CD4-positive, alpha-beta T cell (primary cell): ENCODE data around the gene STAMBP. TPM values are rescaled to one million over a fixed set of nuclear protein-coding genes. Genes with fewer than 3 reads are reported as not detected.
A peak's percentile ranks its signal among the peaks of the same experiment; 100 is the strongest.

Experiments used
- ATAC-seq: fragments of 200-7000 bp; cut with Tn5 transposase; one replicate; pipeline ENCODE4 v1.10.0; 2022; ENCODE audit warnings: mild to moderate bottlenecking; ENCODE audit not compliant: poor library complexity
- CTCF ChIA-PET: fragments of 350-600 bp; sonication (Branson Sonifier 250); formaldehyde crosslinking; loops from one replicate; lab custom pipeline; 2021; ENCODE audit warnings: antibody characterized with exemption, inconsistent platforms; lab: Charles Lee
- POLR2A ChIA-PET: fragments of 350-600 bp; sonication (Branson Sonifier 250); formaldehyde crosslinking; loops from one replicate; lab custom pipeline; 2021; ENCODE audit warnings: antibody characterized with exemption, inconsistent platforms; lab: Charles Lee
- DNase-seq, 14 experiments: peaks; one replicate each; pipeline ENCODE4 v3.0.0-alpha.2; 2013 to 2020; ENCODE audit warnings: mixed read lengths in 2 of 14
- H3K27ac ChIP-seq, 2 donors: one replicate each; pipeline versions ENCODE4 v1.5.1 to v1.7.0; 2013; ENCODE audit warnings: low read length in 2 of 2, low read depth in 1 of 2, mild to moderate bottlenecking in 1 of 2
- H3K27me3 ChIP-seq, 2 experiments: 1 replicate in 1 of 2; 2 replicates in 1 of 2; pipeline versions ENCODE4 v1.6.1 to v1.7.0; 2013; ENCODE audit warnings: low read length in 2 of 2, control low read depth in 1 of 2, mild to moderate bottlenecking in 1 of 2, moderate library complexity in 1 of 2; ENCODE audit not compliant: insufficient read depth in 2 of 2, control insufficient read depth in 1 of 2
- H3K36me3 ChIP-seq: one replicate; pipeline ENCODE4 v1.6.1; 2013; ENCODE audit warnings: low read length, control low read depth; ENCODE audit not compliant: insufficient read depth
- H3K4me1 ChIP-seq: one replicate; pipeline ENCODE4 v1.6.1; 2013; ENCODE audit warnings: low read length, control low read depth; ENCODE audit not compliant: insufficient read depth
- H3K4me3 ChIP-seq: one replicate; pipeline ENCODE4 v1.5.1; 2013; ENCODE audit warnings: mild to moderate bottlenecking, low read length, moderate library complexity
- H3K9me3 ChIP-seq, 2 experiments: 1 replicate in 1 of 2; 2 replicates in 1 of 2; pipeline versions ENCODE4 v1.6.1 to v1.7.0; 2013; ENCODE audit warnings: low read length in 2 of 2, mild to moderate bottlenecking in 2 of 2, control low read depth in 1 of 2, moderate library complexity in 1 of 2; ENCODE audit not compliant: control insufficient read depth in 1 of 2, insufficient read depth in 1 of 2
- H3K27ac Mint-ChIP-seq: one replicate; pipeline ENCODE4 v1.8.0; 2020; ENCODE audit warnings: mixed read lengths
- H3K27me3 Mint-ChIP-seq: one replicate; pipeline ENCODE4 v1.8.0; 2021; ENCODE audit warnings: mixed read lengths
- H3K36me3 Mint-ChIP-seq: one replicate; pipeline ENCODE4 v1.8.0; 2021; ENCODE audit warnings: low read depth, mixed read lengths
- H3K4me1 Mint-ChIP-seq: one replicate; pipeline ENCODE4 v1.8.0; 2021; ENCODE audit warnings: low read depth, mixed read lengths
- H3K4me3 Mint-ChIP-seq: one replicate; pipeline ENCODE4 v1.8.0; 2020; ENCODE audit warnings: mild to moderate bottlenecking, mixed read lengths
- H3K9me3 Mint-ChIP-seq: one replicate; pipeline ENCODE4 v1.8.0; 2020; ENCODE audit warnings: mixed read lengths
- intact Hi-C, 2 experiments: fragments of 100-400 bp; cut with DNase I in 1 of 2; cut with micrococcal nuclease in 1 of 2; formaldehyde crosslinking; loops; one replicate each; pipeline versions ENCODE4 v1.15.1 to v1.9.0; 2023 to 2025; cut with DNase I, micrococcal nuclease
- total RNA-seq, 174 experiments: library from RNA in 2 of 174; stranded (reverse) in 2 of 174; gene quantifications; one replicate each; pipeline ENCODE4 v1.2.3 and lab custom pipeline; 2021 to 2026
- TF ChIP-seq, protein P1 (sequence below): fragments of 200-600 bp; IDR thresholded peaks from one replicate; pipeline ENCODE4 v1.8.0; 2022; ENCODE audit warnings: antibody characterized with exemption, mild to moderate bottlenecking

STAMBP gene
- total RNA-seq, 2 experiments from 2014 or later: 11.3 to 13.8 TPM

- Mint-ChIP-seq H3K4me1 (no peaks in the 10 kb centered on the region), H3K9me3 (no peaks in the 10 kb centered on the region), H3K27me3 (no peaks in the 10 kb centered on the region), H3K4me3 (no peak overlapping the region), H3K27ac (no peak overlapping the region), H3K36me3 (peaks cover 11% of the 10 kb centered on the region)
- TF ChIP-seq, protein P1, sequence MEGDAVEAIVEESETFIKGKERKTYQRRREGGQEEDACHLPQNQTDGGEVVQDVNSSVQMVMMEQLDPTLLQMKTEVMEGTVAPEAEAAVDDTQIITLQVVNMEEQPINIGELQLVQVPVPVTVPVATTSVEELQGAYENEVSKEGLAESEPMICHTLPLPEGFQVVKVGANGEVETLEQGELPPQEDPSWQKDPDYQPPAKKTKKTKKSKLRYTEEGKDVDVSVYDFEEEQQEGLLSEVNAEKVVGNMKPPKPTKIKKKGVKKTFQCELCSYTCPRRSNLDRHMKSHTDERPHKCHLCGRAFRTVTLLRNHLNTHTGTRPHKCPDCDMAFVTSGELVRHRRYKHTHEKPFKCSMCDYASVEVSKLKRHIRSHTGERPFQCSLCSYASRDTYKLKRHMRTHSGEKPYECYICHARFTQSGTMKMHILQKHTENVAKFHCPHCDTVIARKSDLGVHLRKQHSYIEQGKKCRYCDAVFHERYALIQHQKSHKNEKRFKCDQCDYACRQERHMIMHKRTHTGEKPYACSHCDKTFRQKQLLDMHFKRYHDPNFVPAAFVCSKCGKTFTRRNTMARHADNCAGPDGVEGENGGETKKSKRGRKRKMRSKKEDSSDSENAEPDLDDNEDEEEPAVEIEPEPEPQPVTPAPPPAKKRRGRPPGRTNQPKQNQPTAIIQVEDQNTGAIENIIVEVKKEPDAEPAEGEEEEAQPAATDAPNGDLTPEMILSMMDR: no peak
- H3K27me3 ChIP-seq: no peaks in the 10 kb centered on the region
- ChIA-PET POLR2A (no interaction called here), CTCF (no interaction called here)
- peaks cover 89% of the 10 kb centered on the region for H3K36me3 ChIP-seq
- H3K9me3 ChIP-seq: no peaks in the 10 kb centered on the region
- no peak overlapping the region for H3K27ac ChIP-seq
- no peaks in the 10 kb centered on the region for H3K4me1 ChIP-seq
- H3K4me3 ChIP-seq: no peak overlapping the region
- DNase-seq (no peak), ATAC-seq (no peak)
- intact Hi-C loops: no loop called here
Measured at GRCh38 chr2:73855526-73855925, 26.8 kb downstream of the STAMBP start.

GRCh38 chr2:73856214-73856613 lies 27.5 kb downstream of the STAMBP start:
- no peaks in the 10 kb centered on the region for H3K9me3 Mint-ChIP-seq
- H3K27ac ChIP-seq: no peak overlapping the region
- no peak overlapping the region for H3K27ac Mint-ChIP-seq
- H3K4me1 ChIP-seq: no peaks in the 10 kb centered on the region
- H3K36me3 ChIP-seq: peaks cover 90% of the 10 kb centered on the region
- no peaks in the 10 kb centered on the region for H3K27me3 Mint-ChIP-seq
- H3K4me3 Mint-ChIP-seq: no peak overlapping the region
- H3K4me3 ChIP-seq: no peak overlapping the region
- DNase-seq (no peak), ATAC-seq (no peak)
- TF ChIP-seq, protein P1: no peak
- peaks cover 4% of the 10 kb centered on the region for H3K36me3 Mint-ChIP-seq
- no peaks in the 10 kb centered on the region for H3K9me3 ChIP-seq
- H3K4me1 Mint-ChIP-seq: no peaks in the 10 kb centered on the region
- ChIA-PET CTCF (no interaction called here), POLR2A (no interaction called here)
- intact Hi-C loops: no loop called here
- no peaks in the 10 kb centered on the region for H3K27me3 ChIP-seq

GRCh38 chr2:73859721-73860586 lies 31.2 kb downstream of the STAMBP start:
- intact Hi-C loops: no loop called here
- Mint-ChIP-seq H3K36me3 (peaks cover 31% of the 10 kb centered on the region), H3K27ac (peak overlapping the region; percentile 20), H3K4me3 (no peak overlapping the region), H3K27me3 (no peaks in the 10 kb centered on the region), H3K9me3 (no peaks in the 10 kb centered on the region), H3K4me1 (no peaks in the 10 kb centered on the region)
- Histone ChIP-seq H3K4me1 (no peaks in the 10 kb centered on the region), H3K9me3 (no peaks in the 10 kb centered on the region), H3K27me3 (no peaks in the 10 kb centered on the region), H3K36me3 (peaks cover 92% of the 10 kb centered on the region), H3K27ac (no peak overlapping the region), H3K4me3 (no peak overlapping the region)
- TF ChIP-seq, protein P1: no peak
- DNase-seq: no peak
- POLR2A ChIA-PET: no interaction called here
- CTCF ChIA-PET: no interaction called here
- no peak for ATAC-seq
